Measurements from ENCODE around the gene C17orf67. TPM values are rescaled to one million over a fixed set of nuclear protein-coding genes. Genes with fewer than 3 reads are reported as not detected.

Gene C17orf67
- total RNA-seq, 1 experiment from 2014 or later, result 1.0 TPM

DNA sequence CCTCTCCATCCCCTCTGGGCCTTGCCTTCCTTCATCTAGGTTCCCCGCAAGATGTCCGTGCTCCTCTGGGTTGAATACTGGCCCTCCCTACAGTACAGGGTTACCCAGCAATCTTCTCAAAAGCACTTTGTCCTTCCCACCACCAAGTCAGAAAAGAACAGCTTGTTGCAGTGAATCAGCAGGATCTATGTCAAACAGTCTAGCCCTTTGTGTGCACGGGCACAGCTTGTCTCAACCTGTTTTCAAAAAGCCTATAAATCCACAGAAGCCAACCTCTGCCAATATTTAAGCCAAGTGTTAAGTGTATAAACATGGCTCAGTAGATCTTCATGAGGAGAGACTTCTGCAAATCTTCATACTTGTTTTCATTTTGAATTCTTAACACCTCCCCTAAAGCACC, 25.2 kb downstream of the C17orf67 start:
- Histone ChIP-seq H3K18ac (ENCODE audit: insufficient read length, low read depth, low read length) (no peak overlapping the region), H3K23me2 (ENCODE audit: insufficient read length, low read depth, low read length, poor library complexity, severe bottlenecking) (no peaks in the 10 kb centered on the region), H4K5ac (ENCODE audit: insufficient read length, low read depth, low read length) (no peak overlapping the region), H2AK5ac (ENCODE audit: insufficient read length, low read length) (no peak overlapping the region), H4K91ac (ENCODE audit: insufficient read length, low read depth, low read length) (no peak overlapping the region), H3K56ac (ENCODE audit: insufficient read length, low read depth, low read length) (no peak overlapping the region), H3K4ac (ENCODE audit: low read depth, low read length) (no peak overlapping the region), H3K4me2 (ENCODE audit: insufficient read depth, insufficient read length, low read length) (no peak overlapping the region), H3K23ac (ENCODE audit: insufficient read length, low read depth, low read length) (no peak overlapping the region), H3K9ac (ENCODE audit: extremely low read depth, insufficient read length, low read length) (no peak overlapping the region), H2BK15ac (ENCODE audit: low read depth, low read length) (no peak overlapping the region), H3K79me2 (ENCODE audit: insufficient read depth, low read length) (no peaks in the 10 kb centered on the region), H3K27ac (ENCODE audit: insufficient read length, low read depth, low read length) (no peak overlapping the region), H4K8ac (replicated peaks; ENCODE audit: insufficient read length, low read depth, low read length) (no peak overlapping the region), H3K9me3 (ENCODE audit: control insufficient read depth, low read depth, low read length) (no peaks in the 10 kb centered on the region), H2BK5ac (ENCODE audit: insufficient read length, low read length) (no peak overlapping the region), H3T11ph (ENCODE audit: low read length) (no peak overlapping the region), H3K4me1 (ENCODE audit: insufficient read depth, low read length) (no peaks in the 10 kb centered on the region), H3K27me3 (ENCODE audit: insufficient read depth, low read length) (no peaks in the 10 kb centered on the region), H2AFZ (ENCODE audit: low read length) (no peak overlapping the region), H2BK120ac (ENCODE audit: low read depth, low read length, poor library complexity, severe bottlenecking) (no peak overlapping the region), H3K14ac (ENCODE audit: insufficient read depth, low read length) (no peak overlapping the region), H2BK12ac (ENCODE audit: insufficient read length, low read depth, low read length) (no peak overlapping the region), H4K20me1 (ENCODE audit: control insufficient read depth, insufficient read depth, insufficient read length) (no peaks in the 10 kb centered on the region), H3K79me1 (ENCODE audit: insufficient read depth, low read depth, low read length, poor library complexity, severe bottlenecking) (no peaks in the 10 kb centered on the region), H2BK20ac (ENCODE audit: low read depth, low read length, poor library complexity, severe bottlenecking) (no peak overlapping the region)
- no peaks in the 10 kb centered on the region; a peak in 1 of 7 replicates for H3K36me3 Mint-ChIP-seq (ENCODE audit: insufficient read depth in 1 of 3, low read depth in 3 of 3)
- DNase-seq, result no peak
- no peak for TF ChIP-seq CTCF (conservative IDR thresholded peaks at IDR 0.05)
- no peak overlapping the region for H3K4me3 Mint-ChIP-seq
- no peak overlapping the region for H3K27ac Mint-ChIP-seq
- no peaks in the 10 kb centered on the region; the same call in none of the 2 replicates for H3K27me3 Mint-ChIP-seq (ENCODE audit: low read depth)
- WGBS (ENCODE audit: extremely low coverage, insufficient read length, low lambda C conversion rate), result no CpG with 5 or more reads among the region's 3 CpGs
- H3K4me1 Mint-ChIP-seq, result peaks cover 0 to 8% of the 10 kb centered on the region in 2 experiments; a peak in 3 of 4 replicates
- H3K9me3 Mint-ChIP-seq, result no peaks in the 10 kb centered on the region

Data from H9 (cell line).